ENCODE measurements around the gene PRKCE. TPM values are rescaled to one million over a fixed set of nuclear protein-coding genes. Genes with fewer than 3 reads are reported as not detected.

The PRKCE gene
- total and polyA plus RNA-seq, 2 donors (not counting 1 experiment from before 2014, with no cell fraction given): 23.6 to 271 TPM

DNA sequence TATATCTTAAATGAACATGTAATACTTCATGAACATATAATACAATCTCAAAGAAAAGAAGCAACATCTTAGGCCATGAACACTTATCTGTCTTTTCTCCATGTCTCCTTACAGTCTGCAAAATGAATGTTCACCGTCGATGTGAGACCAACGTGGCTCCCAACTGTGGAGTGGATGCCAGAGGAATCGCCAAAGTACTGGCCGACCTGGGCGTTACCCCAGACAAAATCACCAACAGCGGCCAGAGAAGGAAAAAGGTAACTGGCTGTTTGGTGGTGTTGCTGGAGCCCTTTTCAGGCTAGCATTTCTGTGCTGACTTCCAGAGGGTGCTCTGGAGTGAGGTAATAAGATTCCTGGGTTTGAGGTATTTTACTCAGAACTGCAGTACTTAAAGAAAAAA lies 349.8 kb downstream of the PRKCE start:
- Mint-ChIP-seq H3K4me1 (no peaks in the 10 kb centered on the region), H3K4me3 (no peak overlapping the region), H3K27me3 (no peaks in the 10 kb centered on the region), H3K9me3 (ENCODE audit: insufficient read depth) (no peaks in the 10 kb centered on the region), H3K27ac (no peak overlapping the region)
- Histone ChIP-seq H3K9me3 (ENCODE audit: control extremely low read depth in 1 of 3, control insufficient read depth in 2 of 3, insufficient read depth in 1 of 3, low read length in 2 of 3) (no peaks in the 10 kb centered on the region), H3K36me3 (replicated peaks in 1 of 2; ENCODE audit: control extremely low read depth in 1 of 2, control insufficient read depth in 1 of 2, extremely low read depth in 1 of 2, insufficient read depth in 2 of 2, low read length in 1 of 2) (peaks cover 3 to 44% of the 10 kb centered on the region in 2 experiments), H3K79me2 (ENCODE audit: control insufficient read depth, insufficient read depth, low read length) (no peaks in the 10 kb centered on the region), H3K27me3 (replicated peaks in 1 of 4; ENCODE audit: control extremely low read depth in 1 of 4, control insufficient read depth in 3 of 4, insufficient read depth in 4 of 4, low read length in 3 of 4) (no peaks in the 10 kb centered on the region), H3K4me2 (replicated peaks; ENCODE audit: low read depth, low read length, poor library complexity, severe bottlenecking) (no peak overlapping the region), H2AFZ (ENCODE audit: insufficient read depth, low read depth, low read length, poor library complexity, severe bottlenecking) (no peak overlapping the region), H4K20me1 (ENCODE audit: control insufficient read depth, insufficient read depth, low read length, poor library complexity, severe bottlenecking) (peaks cover 4% of the 10 kb centered on the region), H3K9ac (ENCODE audit: low read length) (no peak overlapping the region), H3K4me3 (ENCODE audit: control extremely low read depth in 1 of 5, extremely low read depth in 1 of 5, insufficient read depth in 1 of 5, low read depth in 2 of 5, low read length in 4 of 5) (no peak overlapping the region), H3K4me1 (ENCODE audit: control insufficient read depth in 2 of 2, insufficient read depth in 2 of 2, low read length in 2 of 2) (no peaks in the 10 kb centered on the region), H3K27ac (ENCODE audit: low read length in 2 of 2) (no peak overlapping the region)
- TF ChIP-seq, protein P1, sequence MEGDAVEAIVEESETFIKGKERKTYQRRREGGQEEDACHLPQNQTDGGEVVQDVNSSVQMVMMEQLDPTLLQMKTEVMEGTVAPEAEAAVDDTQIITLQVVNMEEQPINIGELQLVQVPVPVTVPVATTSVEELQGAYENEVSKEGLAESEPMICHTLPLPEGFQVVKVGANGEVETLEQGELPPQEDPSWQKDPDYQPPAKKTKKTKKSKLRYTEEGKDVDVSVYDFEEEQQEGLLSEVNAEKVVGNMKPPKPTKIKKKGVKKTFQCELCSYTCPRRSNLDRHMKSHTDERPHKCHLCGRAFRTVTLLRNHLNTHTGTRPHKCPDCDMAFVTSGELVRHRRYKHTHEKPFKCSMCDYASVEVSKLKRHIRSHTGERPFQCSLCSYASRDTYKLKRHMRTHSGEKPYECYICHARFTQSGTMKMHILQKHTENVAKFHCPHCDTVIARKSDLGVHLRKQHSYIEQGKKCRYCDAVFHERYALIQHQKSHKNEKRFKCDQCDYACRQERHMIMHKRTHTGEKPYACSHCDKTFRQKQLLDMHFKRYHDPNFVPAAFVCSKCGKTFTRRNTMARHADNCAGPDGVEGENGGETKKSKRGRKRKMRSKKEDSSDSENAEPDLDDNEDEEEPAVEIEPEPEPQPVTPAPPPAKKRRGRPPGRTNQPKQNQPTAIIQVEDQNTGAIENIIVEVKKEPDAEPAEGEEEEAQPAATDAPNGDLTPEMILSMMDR (IDR thresholded peaks at IDR 0.05): no peak
- TF ChIP-seq EZH2 (IDR thresholded peaks at IDR 0.05; ENCODE audit: borderline replicate concordance, insufficient read depth, low read depth, low read length, poor library complexity, severe bottlenecking): no peak
- intact Hi-C loops (cut with micrococcal nuclease): no loop called here
- WGBS (ENCODE audit: insufficient coverage): 98% methylated on average over 6 of the region's 7 CpGs
- no peak for DNase-seq
- ATAC-seq (ENCODE audit: low read depth): no peak
- CTCF ChIA-PET: no interaction called here
- POLR2A ChIA-PET: no interaction called here

- Mint-ChIP-seq H3K9me3 (ENCODE audit: insufficient read depth) (no peaks in the 10 kb centered on the region), H3K27me3 (no peaks in the 10 kb centered on the region), H3K27ac (no peak overlapping the region), H3K4me3 (no peak overlapping the region), H3K4me1 (no peaks in the 10 kb centered on the region)
- H3K27me3 ChIP-seq (replicated peaks in 1 of 4; ENCODE audit: control extremely low read depth in 1 of 4, control insufficient read depth in 3 of 4, insufficient read depth in 4 of 4, low read length in 3 of 4): no peaks in the 10 kb centered on the region
- WGBS (ENCODE audit: insufficient coverage): 97% methylated on average over 4 of the region's 8 CpGs
- POLR2A ChIA-PET: no interaction called here
- no peak for TF ChIP-seq EZH2 (IDR thresholded peaks at IDR 0.05; ENCODE audit: borderline replicate concordance, insufficient read depth, low read depth, low read length, poor library complexity, severe bottlenecking)
- TF ChIP-seq, protein P1 (IDR thresholded peaks at IDR 0.05): no peak
- H3K9me3 ChIP-seq (ENCODE audit: control extremely low read depth in 1 of 3, control insufficient read depth in 2 of 3, insufficient read depth in 1 of 3, low read length in 2 of 3): no peaks in the 10 kb centered on the region
- H3K36me3 ChIP-seq (replicated peaks in 1 of 2; ENCODE audit: control extremely low read depth in 1 of 2, control insufficient read depth in 1 of 2, extremely low read depth in 1 of 2, insufficient read depth in 2 of 2, low read length in 1 of 2): peaks cover 3 to 50% of the 10 kb centered on the region in 2 experiments
- DNase-seq (no peak), ATAC-seq (ENCODE audit: low read depth) (no peak)
- H3K27ac ChIP-seq (ENCODE audit: low read length in 2 of 2): no peak overlapping the region
- CTCF ChIA-PET: interaction anchor here (1.0 to 1.6 kb wide), 2 partner anchors 9 to 61 kb away, joined by 3 to 9 read pairs; no protein-coding TSS in a partner anchor
- H3K79me2 ChIP-seq (ENCODE audit: control insufficient read depth, insufficient read depth, low read length): no peaks in the 10 kb centered on the region
- no peak overlapping the region for H3K4me2 ChIP-seq (replicated peaks; ENCODE audit: low read depth, low read length, poor library complexity, severe bottlenecking)
- H3K4me3 ChIP-seq (ENCODE audit: control extremely low read depth in 1 of 5, extremely low read depth in 1 of 5, insufficient read depth in 1 of 5, low read depth in 2 of 5, low read length in 4 of 5): no peak overlapping the region
- no peak overlapping the region for H3K9ac ChIP-seq (ENCODE audit: low read length)
- no peaks in the 10 kb centered on the region for H3K4me1 ChIP-seq (ENCODE audit: control insufficient read depth in 2 of 2, insufficient read depth in 2 of 2, low read length in 2 of 2)
- H4K20me1 ChIP-seq (ENCODE audit: control insufficient read depth, insufficient read depth, low read length, poor library complexity, severe bottlenecking): peaks cover 4% of the 10 kb centered on the region
- intact Hi-C loops (cut with micrococcal nuclease): no loop called here
- no peak overlapping the region for H2AFZ ChIP-seq (ENCODE audit: insufficient read depth, low read depth, low read length, poor library complexity, severe bottlenecking)
Measured at GRCh38 chr2:46001741-46002506, 350.4 kb downstream of the PRKCE start.
